HCT116 (cell line): ENCODE measurements around the gene PROB1. TPM values are rescaled to one million over a fixed set of nuclear protein-coding genes. Genes with fewer than 3 reads are reported as not detected.

Experiments
- ATAC-seq: fragments of 200-7000 bp; cut with Tn5 transposase; 2 replicates; pipeline ENCODE4 v1.9.1; 2020; ENCODE audit warnings: mild to moderate bottlenecking, moderate library complexity
- BruUV-seq: library from RNA; stranded (reverse); fragments of 400-500 nt; replicated peaks from 2 replicates; lab custom pipeline; 2021; lab: Mats Ljungman, UMichigan
- CTCF ChIA-PET: fragments of 300-600 bp; sonication (Branson Sonifier 250); formaldehyde crosslinking; loops from one replicate; lab custom pipeline; 2021; ENCODE audit warnings: antibody characterized with exemption; lab: Charles Lee
- POLR2A ChIA-PET: fragments of 300-600, 350-600 bp; sonication (Branson Sonifier 250); formaldehyde crosslinking; loops from one replicate; lab custom pipeline; 2021; ENCODE audit warnings: antibody characterized with exemption; lab: Charles Lee
- RAD21 ChIA-PET, 2 experiments: fragments of 300-600 bp; sonication (Branson Sonifier 250); formaldehyde crosslinking; loops; one replicate each; lab custom pipeline; 2023; ENCODE audit warnings: low total read pairs in 2 of 2; ENCODE audit not compliant: uncharacterized antibody in 2 of 2, unreplicated experiment in 2 of 2, low non-redundant PET in 1 of 2; lab: Charles Lee
- DNase-seq: peaks from one replicate; pipeline ENCODE4 v3.0.0-alpha.2; 2010; ENCODE audit warnings: low read depth, low spot score
- H2AFZ ChIP-seq: fragments of 200-600 bp; shearing (Covaris generic), sonication (generic); 2 replicates; pipeline ENCODE4 v1.6.1; 2017; ENCODE audit warnings: low read depth, mixed run types, mixed read lengths, antibody characterized with exemption, low read length; ENCODE audit not compliant: poor library complexity, severe bottlenecking
- H3K27ac ChIP-seq: 2 replicates; pipeline ENCODE4 v1.5.1; 2012; ENCODE audit warnings: low read depth, low read length
- H3K27me3 ChIP-seq: fragments of 200-600 bp; sonication (generic); 2 replicates; pipeline ENCODE4 v1.6.1; 2016; ENCODE audit warnings: mixed run types, low read length, mixed read lengths; ENCODE audit not compliant: insufficient read depth
- H3K36me3 ChIP-seq, 2 experiments: fragments of 200-500 bp in 1 of 2; fragments of 200-600 bp in 1 of 2; sonication (Bioruptor generic) in 1 of 2; sonication (generic) in 1 of 2; 2 replicates each; pipeline versions ENCODE4 v1.5.1 to v1.6.1; 2014 to 2016; ENCODE audit warnings: low read length in 2 of 2, inconsistent platforms in 1 of 2, mixed read lengths in 1 of 2, mixed run types in 1 of 2; ENCODE audit not compliant: insufficient read depth in 2 of 2, control insufficient read depth in 1 of 2
- H3K4me1 ChIP-seq, 2 experiments: fragments of 200-600 bp in 1 of 2; sonication (generic) in 1 of 2; 2 replicates each; pipeline versions ENCODE4 v1.5.1 to v1.6.1; 2012 to 2017; ENCODE audit warnings: low read length in 2 of 2, inconsistent platforms in 1 of 2, mild to moderate bottlenecking in 1 of 2, mixed read lengths in 1 of 2, mixed run types in 1 of 2, moderate library complexity in 1 of 2; ENCODE audit not compliant: insufficient read depth in 2 of 2, control insufficient read depth in 1 of 2
- H3K4me2 ChIP-seq: fragments of 200-600 bp; sonication (generic); 2 replicates; pipeline ENCODE4 v1.6.1; 2017; ENCODE audit warnings: mixed run types, low read length, mixed read lengths
- H3K4me3 ChIP-seq, 2 experiments: fragments of 200-600 bp in 1 of 2; sonication (generic) in 1 of 2; replicated peaks in 1 of 2; 2 replicates each; pipeline ENCODE4 v1.5.1; 2011 to 2016; ENCODE audit warnings: low read length in 2 of 2, control low read depth in 1 of 2, low read depth in 1 of 2, mild to moderate bottlenecking in 1 of 2, mixed read lengths in 1 of 2, mixed run types in 1 of 2
- H3K79me2 ChIP-seq: fragments of 200-600 bp; sonication (generic); 2 replicates; pipeline ENCODE4 v1.6.1; 2017; ENCODE audit warnings: mild to moderate bottlenecking, mixed run types, low read length, moderate library complexity, mixed read lengths; ENCODE audit not compliant: insufficient read depth
- H3K9ac ChIP-seq: fragments of 200-600 bp; sonication (generic); 2 replicates; pipeline ENCODE4 v1.6.1; 2016; ENCODE audit warnings: low read length, mixed read lengths
- H3K9me2 ChIP-seq: fragments of 200-600 bp; sonication (generic), shearing (Covaris generic); 2 replicates; pipeline ENCODE4 v1.6.1; 2017; ENCODE audit warnings: mixed run types, mild to moderate bottlenecking, moderate library complexity; ENCODE audit not compliant: insufficient read depth
- H3K9me3 ChIP-seq, 2 experiments: fragments of 200-500 bp in 1 of 2; fragments of 200-600 bp in 1 of 2; sonication (Bioruptor generic) in 1 of 2; sonication (generic) in 1 of 2; 2 replicates each; pipeline ENCODE4 v1.6.1; 2014 to 2017; ENCODE audit warnings: low read length in 2 of 2, mixed read lengths in 2 of 2, inconsistent platforms in 1 of 2, low read depth in 1 of 2, mild to moderate bottlenecking in 1 of 2, mixed run types in 1 of 2, moderate library complexity in 1 of 2; ENCODE audit not compliant: control insufficient read depth in 1 of 2, insufficient read depth in 1 of 2
- H4K20me1 ChIP-seq: fragments of 200-600 bp; sonication (generic), shearing (Covaris generic); 2 replicates; pipeline ENCODE4 v1.6.1; 2017; ENCODE audit warnings: mixed run types, mild to moderate bottlenecking, moderate library complexity; ENCODE audit not compliant: insufficient read depth
- ATF3 ChIP-seq: IDR thresholded peaks from 2 replicates; pipeline ENCODE4 v1.6.1; 2012
- CEBPB ChIP-seq: IDR thresholded peaks from 2 replicates; pipeline ENCODE4 v1.6.1; 2012; ENCODE audit warnings: low read depth
- EGR1 ChIP-seq: IDR thresholded peaks from 2 replicates; pipeline ENCODE4 v1.6.1; 2012; ENCODE audit warnings: low read depth
- EZH2 ChIP-seq: fragments of 200-600 bp; sonication (generic); IDR thresholded peaks from 2 replicates; pipeline ENCODE4 v1.6.1; 2017; ENCODE audit warnings: antibody characterized with exemption, mixed run types
- EZH2phosphoT487 ChIP-seq: fragments of 200-600 bp; IDR thresholded peaks from 2 replicates; pipeline ENCODE4 v1.6.1; 2018; ENCODE audit warnings: antibody characterized with exemption, borderline replicate concordance
- JUND ChIP-seq: IDR thresholded peaks from 2 replicates; pipeline ENCODE4 v1.6.1; 2012
- MAX ChIP-seq: IDR thresholded peaks from 2 replicates; pipeline ENCODE4 v1.6.1; 2012
- POLR2A ChIP-seq: IDR thresholded peaks from 2 replicates; pipeline ENCODE4 v1.7.0; 2011; ENCODE audit warnings: borderline replicate concordance; ENCODE audit not compliant: insufficient read depth, insufficient read length; ENCODE audit errors: extremely low read depth
- POLR2AphosphoS5 ChIP-seq: IDR thresholded peaks from 2 replicates; pipeline ENCODE4 v1.6.1; 2011; ENCODE audit warnings: mild to moderate bottlenecking, low read depth, low read length, moderate library complexity
- SP1 ChIP-seq: IDR thresholded peaks from 2 replicates; pipeline ENCODE4 v1.6.1; 2012; ENCODE audit warnings: low read depth
- TCF7L2 ChIP-seq: IDR thresholded peaks from 2 replicates; pipeline ENCODE4 v1.7.0; 2011; ENCODE audit warnings: borderline replicate concordance, inconsistent platforms; ENCODE audit not compliant: insufficient read depth, insufficient read length; ENCODE audit errors: extremely low read depth
- YY1 ChIP-seq: IDR thresholded peaks from 2 replicates; pipeline ENCODE4 v1.6.1; 2011; ENCODE audit warnings: low read length, low read depth, moderate library complexity, mild to moderate bottlenecking; ENCODE audit not compliant: insufficient replicate concordance; ENCODE audit errors: extremely low read depth
- ZBTB33 ChIP-seq: IDR thresholded peaks from 2 replicates; pipeline ENCODE4 v1.6.1; 2011; ENCODE audit warnings: mild to moderate bottlenecking, low read length, moderate library complexity; ENCODE audit not compliant: insufficient replicate concordance; ENCODE audit errors: extremely low read depth
- intact Hi-C: fragments of 100-400 bp; cut with micrococcal nuclease; formaldehyde crosslinking; loops from 2 replicates; pipeline ENCODE4 v1.10.0; 2022
- total RNA-seq: library from RNA; stranded (reverse); gene quantifications from one replicate; pipeline ENCODE4 v1.2.1, GENCODE V29; 2021; ENCODE audit not compliant: unreplicated experiment

Gene PROB1
- total RNA-seq, 1 experiment from 2014 or later: 1.7 TPM

GRCh38 chr5:139404484-139404840 is 9.6 kb upstream of the PROB1 start:
- Histone ChIP-seq H3K36me3 (no peaks in the 10 kb centered on the region), H3K4me2 (peak overlapping the region; percentile 70), H3K27ac (peak overlapping the region; percentile 92), H3K9ac (peak overlapping the region; percentile 64), H4K20me1 (no peaks in the 10 kb centered on the region), H3K9me3 (no peaks in the 10 kb centered on the region), H3K4me1 (peaks cover 11 to 19% of the 10 kb centered on the region in 2 experiments), H3K27me3 (no peaks in the 10 kb centered on the region), H2AFZ (peak overlapping the region; percentile 41), H3K9me2 (no peaks in the 10 kb centered on the region), H3K79me2 (no peaks in the 10 kb centered on the region), H3K4me3 (peak overlapping the region; percentile 49 to 58)
- TF ChIP-seq YY1: no peak
- no peak for TF ChIP-seq ZBTB33
- no peak for TF ChIP-seq POLR2AphosphoS5
- TF ChIP-seq TCF7L2: no peak
- TF ChIP-seq POLR2A: no peak
- no peak for TF ChIP-seq ATF3
- no peak for TF ChIP-seq EZH2
- no peak for TF ChIP-seq CEBPB
- TF ChIP-seq JUND: no peak
- no peak for TF ChIP-seq EGR1
- TF ChIP-seq MAX: no peak
- TF ChIP-seq SP1: no peak
- TF ChIP-seq EZH2phosphoT487: no peak
- DNase-seq (no peak), ATAC-seq (peak; percentile 2; the same call in 1 of the 2 replicates)
- CTCF ChIA-PET: interaction anchor here (0.7 to 1.0 kb wide), 3 partner anchors 11 to 564 kb away, joined by 3 to 4 read pairs (median 3); no protein-coding TSS in a partner anchor
- POLR2A ChIA-PET: interaction anchor here (1.0 kb wide), 1 partner anchor 12 kb away, joined by 4 read pairs; no protein-coding TSS in a partner anchor
- RAD21 ChIA-PET: no interaction called here
- intact Hi-C loops: no loop called here
- BruUV-seq: TSS peak; percentile 75
